ENCODE results near the gene PKD2L2. TPM values are rescaled to one million over a fixed set of nuclear protein-coding genes. Genes with fewer than 3 reads are reported as not detected.
A peak's percentile ranks its signal among the peaks of the same experiment; 100 is the strongest.

The PKD2L2 gene
- total RNA-seq, 2 donors from 2014 or later: 0.74 TPM; not detected in 1

DNA sequence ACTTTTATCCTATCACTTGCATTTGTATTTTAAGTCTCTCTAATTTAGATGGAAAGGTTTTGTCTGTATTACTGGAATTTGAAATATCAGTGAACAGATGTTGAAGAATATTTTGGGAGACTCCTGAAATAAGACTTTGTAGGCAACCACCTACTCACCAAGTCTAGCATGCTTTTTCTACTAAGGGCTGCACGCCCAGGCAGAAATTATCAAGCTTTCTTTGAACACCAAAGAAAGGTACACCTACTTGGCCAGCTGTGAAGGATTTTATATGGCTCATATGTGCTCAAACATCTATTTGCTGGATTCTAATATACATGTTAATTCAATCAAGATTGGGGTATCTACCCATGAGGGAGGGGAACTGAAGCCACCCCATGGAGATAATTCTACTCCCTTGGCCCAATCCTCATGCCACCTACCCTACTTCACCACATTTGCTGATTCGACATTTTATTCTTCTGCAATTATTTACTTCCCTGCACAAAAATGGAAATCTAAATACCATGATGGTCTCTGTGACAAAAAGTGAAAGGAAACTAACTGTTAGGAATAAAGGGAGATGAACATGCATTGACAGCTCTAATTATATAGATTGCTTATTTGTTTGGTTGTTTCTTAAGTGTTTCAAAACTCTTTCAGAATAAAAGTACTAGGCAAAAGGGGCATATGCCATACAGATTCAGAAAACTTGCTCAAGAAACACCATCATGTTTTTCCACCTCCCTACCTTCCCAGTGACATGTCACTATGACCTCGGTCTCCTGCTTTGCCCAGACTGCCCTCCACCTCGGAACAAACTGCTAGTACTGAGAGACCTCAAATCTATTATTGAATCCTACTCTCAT, 22.5 kb upstream of the PKD2L2 start:
- Mint-ChIP-seq H3K27ac (no peak overlapping the region), H3K4me1 (ENCODE audit: low read depth) (peaks cover 4% of the 10 kb centered on the region), H3K4me3 (no peak overlapping the region), H3K27me3 (ENCODE audit: low read depth) (no peaks in the 10 kb centered on the region), H3K9me3 (peaks cover 0 to 1% of the 10 kb centered on the region in 2 donors), H3K36me3 (ENCODE audit: insufficient read depth in 2 of 2) (no peaks in the 10 kb centered on the region)
- DNase-seq: no peak
- ATAC-seq (replicated peaks in 1 of 2): no peak

DNA sequence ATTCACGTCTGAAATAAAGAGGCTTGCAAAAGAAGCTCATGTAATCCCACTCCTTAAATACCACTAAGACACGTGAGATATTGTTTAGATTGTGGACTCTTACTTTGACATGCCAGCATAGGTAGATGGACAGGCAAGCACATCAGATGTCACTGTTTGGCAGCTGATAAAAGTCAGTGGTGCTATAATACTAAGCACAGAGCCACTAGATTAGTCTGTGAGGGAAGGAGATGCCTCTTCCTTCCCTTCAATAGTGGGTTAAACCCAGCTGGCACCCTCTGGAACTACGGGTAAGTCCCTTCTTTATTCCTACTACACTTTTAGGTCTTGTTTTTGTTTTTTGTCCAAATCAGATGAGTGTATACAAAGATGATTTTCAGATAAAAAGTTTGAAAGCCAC, 21.6 kb upstream of the PKD2L2 start, which contains the start of gene MYOT:
TSS of gene MYOT (plus strand) at position 197 of the 400 bp plus-strand sequence. CDS start 2,792 bp downstream, outside the sequence.
- no peaks in the 10 kb centered on the region for H3K36me3 Mint-ChIP-seq (ENCODE audit: insufficient read depth in 2 of 2)
- ATAC-seq (replicated peaks in 1 of 2): no peak
- no peak for DNase-seq
- no peaks in the 10 kb centered on the region for H3K27me3 Mint-ChIP-seq (ENCODE audit: low read depth)
- no peaks in the 10 kb centered on the region for H3K9me3 Mint-ChIP-seq
- H3K4me1 Mint-ChIP-seq (ENCODE audit: low read depth): no peaks in the 10 kb centered on the region
- H3K4me3 Mint-ChIP-seq: no peak within 1 kb of the TSS
- no peak within 1 kb of the TSS for H3K27ac Mint-ChIP-seq

DNA sequence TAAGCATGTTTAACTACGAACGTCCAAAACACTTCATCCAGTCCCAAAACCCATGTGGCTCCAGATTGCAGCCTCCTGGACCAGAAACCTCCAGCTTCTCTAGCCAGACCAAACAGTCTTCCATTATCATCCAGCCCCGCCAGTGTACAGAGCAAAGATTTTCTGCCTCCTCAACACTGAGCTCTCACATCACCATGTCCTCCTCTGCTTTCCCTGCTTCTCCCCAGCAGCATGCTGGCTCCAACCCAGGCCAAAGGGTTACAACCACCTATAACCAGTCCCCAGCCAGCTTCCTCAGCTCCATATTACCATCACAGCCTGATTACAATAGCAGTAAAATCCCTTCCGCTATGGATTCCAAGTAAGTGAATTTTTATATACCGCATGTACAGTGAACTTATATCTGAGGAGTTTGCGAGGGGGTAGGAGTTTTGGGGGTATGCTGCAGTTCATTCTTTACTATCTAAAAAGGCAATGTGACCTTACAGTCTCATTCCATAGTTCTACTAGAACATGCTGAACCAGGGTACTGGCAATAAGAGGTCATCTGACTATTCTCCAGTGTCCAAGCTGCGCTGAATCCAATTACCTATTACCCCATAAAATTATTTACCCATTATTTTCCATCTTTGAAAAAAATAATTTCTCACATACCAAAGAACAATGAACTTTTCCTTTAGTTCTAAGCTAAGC, 18.5 kb upstream of the PKD2L2 start:
- Mint-ChIP-seq H3K36me3 (ENCODE audit: insufficient read depth in 2 of 2) (no peaks in the 10 kb centered on the region), H3K4me1 (ENCODE audit: low read depth) (no peaks in the 10 kb centered on the region), H3K4me3 (no peak overlapping the region), H3K9me3 (no peaks in the 10 kb centered on the region), H3K27me3 (ENCODE audit: low read depth) (no peaks in the 10 kb centered on the region), H3K27ac (no peak overlapping the region)
- ATAC-seq (replicated peaks in 1 of 2): no peak
- no peak for DNase-seq

DNA sequence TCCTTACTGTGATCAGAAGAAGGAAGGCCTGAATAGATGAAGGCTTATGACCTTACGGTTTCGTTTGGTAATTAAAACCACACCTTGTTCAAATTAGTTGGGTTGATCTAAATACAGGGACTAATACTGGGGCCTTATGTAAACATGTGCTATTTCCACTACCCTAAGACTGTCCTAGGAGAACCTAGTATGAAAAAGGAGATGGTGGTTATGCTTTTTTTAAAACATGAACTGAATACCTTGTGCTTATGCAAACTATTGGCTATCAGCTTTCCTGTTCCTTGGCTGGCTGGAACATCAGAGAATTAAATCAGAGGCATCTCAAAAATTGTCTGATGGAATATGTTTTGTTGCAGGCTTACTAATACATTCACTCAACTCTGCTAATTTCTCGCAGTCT, 17.7 kb upstream of the PKD2L2 start:
- no peak overlapping the region for H3K4me3 Mint-ChIP-seq
- ATAC-seq (replicated peaks in 1 of 2) (no peak), DNase-seq (no peak)
- no peaks in the 10 kb centered on the region for H3K36me3 Mint-ChIP-seq (ENCODE audit: insufficient read depth in 2 of 2)
- no peaks in the 10 kb centered on the region for H3K27me3 Mint-ChIP-seq (ENCODE audit: low read depth)
- H3K9me3 Mint-ChIP-seq: no peaks in the 10 kb centered on the region
- H3K27ac Mint-ChIP-seq: no peak overlapping the region
- H3K4me1 Mint-ChIP-seq (ENCODE audit: low read depth): no peaks in the 10 kb centered on the region

DNA sequence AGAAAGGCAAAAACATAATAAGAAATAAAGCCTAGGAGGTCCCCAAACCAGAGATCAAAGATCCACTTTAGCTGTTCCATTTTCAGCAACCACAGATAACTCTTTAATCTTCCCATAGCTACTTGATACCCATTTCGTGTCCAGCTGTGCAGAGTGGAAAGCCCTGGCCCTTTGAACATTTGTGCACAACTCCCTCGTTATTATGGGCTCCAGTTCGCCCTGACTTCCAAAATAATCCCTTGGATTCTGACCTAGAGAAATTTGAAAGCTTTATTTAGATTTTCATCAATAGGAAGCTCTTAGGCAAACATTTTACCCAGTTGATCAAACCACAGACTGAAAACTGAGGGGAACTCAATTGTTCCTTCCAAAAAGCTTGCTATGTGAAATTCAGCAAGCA, 16.8 kb upstream of the PKD2L2 start:
- H3K36me3 Mint-ChIP-seq (ENCODE audit: insufficient read depth in 2 of 2): no peaks in the 10 kb centered on the region
- no peaks in the 10 kb centered on the region for H3K27me3 Mint-ChIP-seq (ENCODE audit: low read depth)

DNA sequence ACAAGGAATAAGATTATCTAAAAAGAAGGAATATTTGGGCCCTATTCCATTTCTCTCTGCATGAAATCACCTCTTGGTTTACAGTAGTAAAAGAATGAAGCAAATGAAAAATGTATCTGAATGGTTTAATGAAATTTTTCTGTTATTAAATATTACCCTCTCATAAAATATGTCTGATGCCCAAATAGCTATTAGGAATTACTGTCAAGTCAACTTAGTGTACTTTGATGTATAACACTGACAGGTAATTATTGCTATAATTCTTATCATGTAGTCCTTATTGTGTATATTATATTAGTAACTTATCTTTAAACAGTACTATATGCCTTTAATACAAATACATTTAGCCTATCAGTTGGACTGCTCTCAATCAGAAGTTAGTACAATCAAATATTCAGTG, 13.2 kb upstream of the PKD2L2 start:
- H3K36me3 Mint-ChIP-seq (ENCODE audit: insufficient read depth in 2 of 2): no peaks in the 10 kb centered on the region
- H3K27me3 Mint-ChIP-seq (ENCODE audit: low read depth): no peaks in the 10 kb centered on the region
- H3K9me3 Mint-ChIP-seq: no peaks in the 10 kb centered on the region
- no peak overlapping the region for H3K4me3 Mint-ChIP-seq
- no peak overlapping the region for H3K27ac Mint-ChIP-seq
- no peak for ATAC-seq (replicated peaks in 1 of 2)
- no peaks in the 10 kb centered on the region for H3K4me1 Mint-ChIP-seq (ENCODE audit: low read depth)
- DNase-seq: no peak

More for the DNA sequence above, 16.8 kb upstream of the PKD2L2 start:
- Mint-ChIP-seq H3K4me1 (ENCODE audit: low read depth) (no peaks in the 10 kb centered on the region), H3K27ac (no peak overlapping the region), H3K9me3 (no peaks in the 10 kb centered on the region), H3K4me3 (no peak overlapping the region)
- ATAC-seq (replicated peaks in 1 of 2) (no peak), DNase-seq (no peak)

DNA sequence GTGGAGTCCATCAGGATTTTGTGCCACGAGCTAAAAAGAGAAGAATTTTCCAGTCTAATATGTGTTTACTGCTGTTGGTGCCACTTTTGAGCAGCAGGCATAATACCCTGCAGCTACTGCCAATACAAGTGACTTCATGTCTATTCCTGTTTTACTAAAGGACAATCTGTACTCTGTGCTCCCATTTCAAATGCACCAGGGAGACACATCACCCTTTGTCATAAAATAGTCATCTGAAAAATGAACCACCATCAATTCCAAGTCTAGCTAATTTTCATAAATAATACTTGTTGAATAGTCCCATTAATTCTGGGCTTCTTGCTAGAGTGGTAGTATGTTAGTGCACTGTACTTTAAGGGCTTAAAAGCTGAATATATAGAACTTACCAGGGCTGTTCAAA, 8.9 kb upstream of the PKD2L2 start:
- H3K4me3 Mint-ChIP-seq: no peak overlapping the region
- H3K27me3 Mint-ChIP-seq (ENCODE audit: low read depth): no peaks in the 10 kb centered on the region
- H3K9me3 Mint-ChIP-seq: no peaks in the 10 kb centered on the region
- no peak for DNase-seq
- no peak for ATAC-seq (replicated peaks in 1 of 2)
- no peaks in the 10 kb centered on the region for H3K4me1 Mint-ChIP-seq (ENCODE audit: low read depth)
- no peaks in the 10 kb centered on the region for H3K36me3 Mint-ChIP-seq (ENCODE audit: insufficient read depth in 2 of 2)
- H3K27ac Mint-ChIP-seq: no peak overlapping the region

DNA sequence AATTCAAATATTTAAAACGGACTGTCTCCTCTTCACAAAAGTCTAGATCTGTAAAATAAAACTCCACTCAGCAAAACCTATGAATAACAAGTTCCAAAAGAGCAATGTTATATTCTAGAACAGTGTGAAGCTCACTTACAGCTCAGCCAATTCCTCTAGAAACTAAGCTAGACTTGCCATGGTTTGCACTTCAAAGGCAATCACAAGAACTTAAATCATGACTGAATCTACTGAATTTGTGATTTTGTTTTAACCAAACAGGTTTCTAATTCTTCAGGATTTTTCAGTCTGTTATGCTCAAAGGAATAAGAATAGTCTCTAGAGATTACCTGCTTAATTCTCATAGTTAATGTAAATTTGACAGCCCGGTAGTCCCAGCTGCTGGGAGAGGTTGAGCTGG, 1.4 kb upstream of the PKD2L2 start:
- H3K36me3 Mint-ChIP-seq (ENCODE audit: insufficient read depth in 2 of 2): peaks cover 0 to 1% of the 10 kb centered on the region in 2 donors
- H3K27ac Mint-ChIP-seq: peak overlapping the region; percentile 92
- ATAC-seq (replicated peaks in 1 of 2) (no peak), DNase-seq (no peak)
- no peaks in the 10 kb centered on the region for H3K27me3 Mint-ChIP-seq (ENCODE audit: low read depth)
- peak overlapping the region; percentile 29 to 88 for H3K4me3 Mint-ChIP-seq
- H3K4me1 Mint-ChIP-seq (ENCODE audit: low read depth): peaks cover 35% of the 10 kb centered on the region
- no peaks in the 10 kb centered on the region for H3K9me3 Mint-ChIP-seq

DNA sequence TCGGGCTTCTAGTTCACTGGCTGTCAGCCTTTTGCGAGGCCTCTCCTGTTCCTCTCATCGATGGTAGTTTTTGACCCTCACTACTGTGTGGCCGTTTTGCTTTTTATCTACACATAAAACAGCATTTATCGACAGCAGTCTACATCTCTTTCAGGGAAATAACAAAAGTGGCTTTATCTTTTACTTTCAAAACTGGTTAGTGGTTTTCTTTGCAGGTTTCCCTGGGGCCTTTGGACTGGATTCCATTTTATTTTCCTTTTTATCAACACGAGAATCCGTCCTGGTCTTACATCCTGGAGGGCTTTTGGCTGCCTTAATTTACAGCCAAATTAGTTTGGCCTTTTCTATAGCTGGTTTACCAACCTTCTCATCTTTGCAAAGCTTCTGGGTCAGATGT, 793 bp upstream of the PKD2L2 start:
- H3K27me3 Mint-ChIP-seq (ENCODE audit: low read depth): no peaks in the 10 kb centered on the region
- peak overlapping the region; percentile 92 for H3K27ac Mint-ChIP-seq
- DNase-seq: peak in 1 of 2 donors; percentile 2
- peaks cover 0 to 1% of the 10 kb centered on the region in 2 donors for H3K36me3 Mint-ChIP-seq (ENCODE audit: insufficient read depth in 2 of 2)
- H3K4me3 Mint-ChIP-seq: peak overlapping the region; percentile 88 to 93
- peaks cover 35% of the 10 kb centered on the region for H3K4me1 Mint-ChIP-seq (ENCODE audit: low read depth)
- ATAC-seq (replicated peaks in 1 of 2): no peak
- no peaks in the 10 kb centered on the region for H3K9me3 Mint-ChIP-seq

DNA sequence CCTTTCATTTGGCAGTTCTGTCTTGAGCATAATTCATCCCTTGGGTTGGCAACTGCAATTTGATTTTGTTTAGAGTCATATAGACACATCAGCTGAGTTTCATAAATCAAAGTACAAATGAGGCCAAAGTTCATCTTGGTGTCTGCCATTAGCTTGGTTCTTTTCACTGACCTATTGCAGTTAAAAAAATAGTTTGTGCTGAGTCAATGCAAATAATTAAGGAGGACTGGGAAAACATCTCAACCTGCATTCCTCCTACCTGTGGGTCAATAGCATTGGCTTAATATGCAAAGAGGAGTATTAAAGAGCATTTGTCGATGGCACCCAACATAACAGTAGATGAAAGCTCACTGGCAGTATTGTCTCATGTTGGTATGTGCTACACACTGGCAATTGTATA, 1.6 kb downstream of the PKD2L2 start:
- H3K4me1 Mint-ChIP-seq (ENCODE audit: low read depth): peaks cover 35% of the 10 kb centered on the region
- H3K27ac Mint-ChIP-seq: no peak overlapping the region
- DNase-seq: no peak
- H3K9me3 Mint-ChIP-seq: no peaks in the 10 kb centered on the region
- no peak overlapping the region for H3K4me3 Mint-ChIP-seq
- no peaks in the 10 kb centered on the region for H3K27me3 Mint-ChIP-seq (ENCODE audit: low read depth)
- H3K36me3 Mint-ChIP-seq (ENCODE audit: insufficient read depth in 2 of 2): peaks cover 0 to 1% of the 10 kb centered on the region in 2 donors
- no peak for ATAC-seq (replicated peaks in 1 of 2)

DNA sequence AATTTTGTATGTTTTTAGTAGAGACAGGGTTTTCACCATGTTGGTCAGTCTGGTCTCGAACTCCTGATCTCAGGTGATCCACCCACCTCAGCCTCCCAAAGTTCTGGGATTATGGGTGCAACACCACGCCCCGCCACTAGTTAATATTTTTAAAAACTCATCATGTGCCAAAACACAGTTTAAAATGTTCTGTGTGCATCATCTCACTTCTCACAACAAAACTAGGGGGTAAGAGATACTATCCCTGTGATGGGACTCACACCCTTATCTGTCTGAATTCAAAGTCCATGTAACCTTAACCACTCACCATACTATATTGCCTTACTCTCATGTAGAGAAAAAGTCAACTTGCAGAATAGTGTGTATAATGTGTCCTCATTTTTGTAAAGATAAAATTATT, 2.6 kb downstream of the PKD2L2 start:
- DNase-seq (peak in 1 of 2 donors; percentile 5), ATAC-seq (replicated peaks in 1 of 2) (no peak)
- Mint-ChIP-seq H3K4me1 (ENCODE audit: low read depth) (peaks cover 28% of the 10 kb centered on the region), H3K36me3 (ENCODE audit: insufficient read depth in 2 of 2) (peaks cover 0 to 1% of the 10 kb centered on the region in 2 donors), H3K9me3 (no peaks in the 10 kb centered on the region), H3K27ac (no peak overlapping the region), H3K27me3 (ENCODE audit: low read depth) (no peaks in the 10 kb centered on the region), H3K4me3 (no peak overlapping the region)

DNA sequence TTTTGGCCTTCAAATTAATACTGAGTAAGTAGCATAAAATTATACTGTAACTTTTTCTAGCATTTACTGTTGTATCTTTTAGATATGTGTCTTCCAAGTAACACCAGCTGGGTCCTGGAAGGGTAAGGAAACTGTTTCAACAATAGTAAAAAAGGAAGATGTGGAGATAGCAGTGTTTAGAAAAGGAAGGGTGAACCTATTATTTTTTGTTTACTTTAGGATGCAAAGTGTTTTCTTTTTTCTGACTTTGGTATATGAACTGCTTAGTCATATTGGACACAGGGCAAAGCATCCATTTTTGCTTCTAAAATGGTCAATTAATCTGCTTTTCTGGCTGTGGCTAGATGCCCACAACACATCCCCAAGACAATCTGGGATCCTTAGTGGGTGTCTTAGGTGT, 5.3 kb downstream of the PKD2L2 start:
- no peaks in the 10 kb centered on the region for H3K27me3 Mint-ChIP-seq (ENCODE audit: low read depth)
- H3K4me1 Mint-ChIP-seq (ENCODE audit: low read depth): peaks cover 3% of the 10 kb centered on the region
- H3K4me3 Mint-ChIP-seq: no peak overlapping the region
- H3K9me3 Mint-ChIP-seq: no peaks in the 10 kb centered on the region
- DNase-seq (no peak), ATAC-seq (replicated peaks in 1 of 2) (no peak)
- H3K36me3 Mint-ChIP-seq (ENCODE audit: insufficient read depth in 2 of 2): no peaks in the 10 kb centered on the region
- H3K27ac Mint-ChIP-seq: no peak overlapping the region

DNA sequence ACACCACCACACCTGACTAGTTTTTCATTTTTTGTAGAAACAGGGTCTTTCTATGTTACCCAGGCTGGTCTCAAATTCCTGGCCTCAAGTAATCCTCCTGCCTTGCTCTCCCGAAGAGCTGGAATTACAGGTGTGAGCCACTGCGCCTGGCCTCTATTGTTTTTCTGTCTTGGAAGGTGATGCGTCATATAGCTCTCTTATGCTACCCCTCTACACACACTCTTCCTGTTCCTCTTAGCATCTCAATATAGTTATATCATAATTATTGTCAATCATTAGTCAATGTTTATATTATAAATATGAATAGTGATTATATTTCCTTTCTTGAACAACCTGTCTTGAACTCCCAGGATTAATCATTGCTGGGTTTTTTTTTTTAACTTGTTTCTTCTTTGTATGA, 7.3 kb downstream of the PKD2L2 start:
- Mint-ChIP-seq H3K9me3 (no peaks in the 10 kb centered on the region), H3K27ac (no peak overlapping the region), H3K27me3 (ENCODE audit: low read depth) (no peaks in the 10 kb centered on the region), H3K36me3 (ENCODE audit: insufficient read depth in 2 of 2) (no peaks in the 10 kb centered on the region), H3K4me1 (ENCODE audit: low read depth) (no peaks in the 10 kb centered on the region), H3K4me3 (no peak overlapping the region)
- DNase-seq (no peak), ATAC-seq (replicated peaks in 1 of 2) (no peak)
